OCI-LY1 (cell line): Measurements from ENCODE around the gene ARMH1.

ENCODE experiments used
- CTCF ChIP-seq: fragments of 200-600 bp; sonication (generic), shearing (Covaris generic); IDR thresholded peaks from 2 replicates; pipeline ENCODE4 v1.5.1; 2017; ENCODE audit warnings: mild to moderate bottlenecking, antibody characterized with exemption, low read length, moderate library complexity, mixed read lengths
- EZH2 ChIP-seq: fragments of 200-600 bp; sonication (generic), shearing (Covaris generic); IDR thresholded peaks from 2 replicates; pipeline ENCODE4 v1.8.0; 2017; ENCODE audit warnings: borderline replicate concordance, mixed run types, mild to moderate bottlenecking, antibody characterized with exemption, low read length, moderate library complexity, mixed read lengths

GRCh38 chr1:44647896-44648295 is 26.6 kb upstream of the ARMH1 start:
- TF ChIP-seq CTCF = no peak
- no peak for TF ChIP-seq EZH2
